Measurements from ENCODE around the gene FAM13A. TPM values are rescaled to one million over a fixed set of nuclear protein-coding genes. Genes with fewer than 3 reads are reported as not detected.

FAM13A gene
- total and polyA plus RNA-seq, 2 of the 13 experiments (the other 11 are each of a cell fraction or from before 2014, with no cell fraction given) = 1.2 to 36.2 TPM

- DNase-seq (ENCODE audit: low spot score) (no peak), ATAC-seq (peak; percentile 9; the same call in 1 of the 3 replicates), FAIRE-seq (no peak)
- intact Hi-C loops (cut with micrococcal nuclease; ENCODE audit: unreplicated experiment) (no loop called here), in situ Hi-C loops (cut with HindIII; ENCODE audit: extremely low pct_ligation_motif_present, low pct_unique_long_range_greater_than_20kb) (no loop called here)
- peaks cover 3% of the 10 kb centered on the region for H3K9me3 ChIP-seq (ENCODE audit: low read length)
- H3K9ac ChIP-seq (ENCODE audit: insufficient read depth, low read depth, low read length) = no peak overlapping the region
- peaks cover 1 to 11% of the 10 kb centered on the region in 2 experiments; a peak in 4 of 5 replicates for H3K36me3 ChIP-seq (replicated peaks in 1 of 2; ENCODE audit: control insufficient read depth in 1 of 2, insufficient read depth in 2 of 2, low read length in 2 of 2)
- BruUV-seq (replicated peaks) = no TSS peak
- no peaks in the 10 kb centered on the region for H3K79me2 ChIP-seq (ENCODE audit: insufficient read depth, low read length)
- no peaks in the 10 kb centered on the region for H3K27me3 ChIP-seq (ENCODE audit: control insufficient read depth in 1 of 2, insufficient read depth in 2 of 2, low read length in 2 of 2)
- 92% methylated on average over 1 of the region's 2 CpGs for WGBS (ENCODE audit: low lambda C conversion rate)
- no peaks in the 10 kb centered on the region for H4K20me1 ChIP-seq (ENCODE audit: insufficient read depth, low read length)
- H3K4me1 ChIP-seq (ENCODE audit: insufficient read depth, low read length) = no peaks in the 10 kb centered on the region
- no peak overlapping the region for H2AFZ ChIP-seq (ENCODE audit: low read length)
- H3K4me3 ChIP-seq (replicated peaks in 1 of 3; ENCODE audit: insufficient read depth in 1 of 3, low read depth in 2 of 3, low read length in 3 of 3) = no peak overlapping the region
- no peak overlapping the region for H3K27ac ChIP-seq (ENCODE audit: extremely low read length, insufficient read depth, low read length)
- H3K4me2 ChIP-seq (ENCODE audit: low read depth, low read length) = no peak overlapping the region
- ChIA-PET POLR2A (no interaction called here), CTCF (ENCODE audit: low intra/inter-chr PET ratio, low total read pairs) (no interaction called here)
- no peak for TF ChIP-seq ZNF512B (CRISPR knock-in tag; IDR thresholded peaks at IDR 0.05; ENCODE audit: borderline replicate concordance)
- peak in 1 of 2 experiments; percentile 41; a peak in 1 of 4 replicates for TF ChIP-seq POLR2A (IDR thresholded peaks at IDR 0.05; ENCODE audit: insufficient read depth in 1 of 2, low read depth in 2 of 2, low read length in 2 of 2)
- TF ChIP-seq, protein P1, sequence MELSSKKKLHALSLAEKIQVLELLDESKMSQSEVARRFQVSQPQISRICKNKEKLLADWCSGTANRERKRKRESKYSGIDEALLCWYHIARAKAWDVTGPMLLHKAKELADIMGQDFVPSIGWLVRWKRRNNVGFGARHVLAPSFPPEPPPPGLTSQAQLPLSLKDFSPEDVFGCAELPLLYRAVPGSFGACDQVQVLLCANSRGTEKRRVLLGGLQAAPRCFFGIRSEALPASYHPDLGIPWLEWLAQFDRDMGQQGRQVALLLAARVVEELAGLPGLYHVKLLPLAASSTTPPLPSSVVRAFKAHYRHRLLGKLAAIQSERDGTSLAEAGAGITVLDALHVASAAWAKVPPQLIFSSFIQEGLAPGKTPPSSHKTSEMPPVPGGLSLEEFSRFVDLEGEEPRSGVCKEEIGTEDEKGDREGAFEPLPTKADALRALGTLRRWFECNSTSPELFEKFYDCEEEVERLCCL (CRISPR knock-in tag; IDR thresholded peaks at IDR 0.05; ENCODE audit: borderline replicate concordance) = no peak
- TF ChIP-seq ZNF331 (CRISPR knock-in tag; IDR thresholded peaks at IDR 0.05) = no peak
- no peak for TF ChIP-seq ETV5 (CRISPR knock-in tag; IDR thresholded peaks at IDR 0.05; ENCODE audit: borderline replicate concordance)
- TF ChIP-seq, protein P2, sequence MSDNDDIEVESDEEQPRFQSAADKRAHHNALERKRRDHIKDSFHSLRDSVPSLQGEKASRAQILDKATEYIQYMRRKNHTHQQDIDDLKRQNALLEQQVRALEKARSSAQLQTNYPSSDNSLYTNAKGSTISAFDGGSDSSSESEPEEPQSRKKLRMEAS (IDR thresholded peaks at IDR 0.05) = no peak
- TF ChIP-seq, protein P3, sequence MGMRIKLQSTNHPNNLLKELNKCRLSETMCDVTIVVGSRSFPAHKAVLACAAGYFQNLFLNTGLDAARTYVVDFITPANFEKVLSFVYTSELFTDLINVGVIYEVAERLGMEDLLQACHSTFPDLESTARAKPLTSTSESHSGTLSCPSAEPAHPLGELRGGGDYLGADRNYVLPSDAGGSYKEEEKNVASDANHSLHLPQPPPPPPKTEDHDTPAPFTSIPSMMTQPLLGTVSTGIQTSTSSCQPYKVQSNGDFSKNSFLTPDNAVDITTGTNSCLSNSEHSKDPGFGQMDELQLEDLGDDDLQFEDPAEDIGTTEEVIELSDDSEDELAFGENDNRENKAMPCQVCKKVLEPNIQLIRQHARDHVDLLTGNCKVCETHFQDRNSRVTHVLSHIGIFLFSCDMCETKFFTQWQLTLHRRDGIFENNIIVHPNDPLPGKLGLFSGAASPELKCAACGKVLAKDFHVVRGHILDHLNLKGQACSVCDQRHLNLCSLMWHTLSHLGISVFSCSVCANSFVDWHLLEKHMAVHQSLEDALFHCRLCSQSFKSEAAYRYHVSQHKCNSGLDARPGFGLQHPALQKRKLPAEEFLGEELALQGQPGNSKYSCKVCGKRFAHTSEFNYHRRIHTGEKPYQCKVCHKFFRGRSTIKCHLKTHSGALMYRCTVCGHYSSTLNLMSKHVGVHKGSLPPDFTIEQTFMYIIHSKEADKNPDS (CRISPR knock-in tag; IDR thresholded peaks at IDR 0.05) = no peak
- TF ChIP-seq PHF21A (CRISPR knock-in tag; IDR thresholded peaks at IDR 0.05) = no peak
- 0 out of 2 replicates have a peak, but pooled peaks have one; percentile 5 for TF ChIP-seq ZFP82 (CRISPR knock-in tag; IDR thresholded peaks at IDR 0.05; ENCODE audit: borderline replicate concordance)
- no peak for TF ChIP-seq FLYWCH1 (CRISPR knock-in tag; IDR thresholded peaks at IDR 0.05)
- TF ChIP-seq, protein P4, sequence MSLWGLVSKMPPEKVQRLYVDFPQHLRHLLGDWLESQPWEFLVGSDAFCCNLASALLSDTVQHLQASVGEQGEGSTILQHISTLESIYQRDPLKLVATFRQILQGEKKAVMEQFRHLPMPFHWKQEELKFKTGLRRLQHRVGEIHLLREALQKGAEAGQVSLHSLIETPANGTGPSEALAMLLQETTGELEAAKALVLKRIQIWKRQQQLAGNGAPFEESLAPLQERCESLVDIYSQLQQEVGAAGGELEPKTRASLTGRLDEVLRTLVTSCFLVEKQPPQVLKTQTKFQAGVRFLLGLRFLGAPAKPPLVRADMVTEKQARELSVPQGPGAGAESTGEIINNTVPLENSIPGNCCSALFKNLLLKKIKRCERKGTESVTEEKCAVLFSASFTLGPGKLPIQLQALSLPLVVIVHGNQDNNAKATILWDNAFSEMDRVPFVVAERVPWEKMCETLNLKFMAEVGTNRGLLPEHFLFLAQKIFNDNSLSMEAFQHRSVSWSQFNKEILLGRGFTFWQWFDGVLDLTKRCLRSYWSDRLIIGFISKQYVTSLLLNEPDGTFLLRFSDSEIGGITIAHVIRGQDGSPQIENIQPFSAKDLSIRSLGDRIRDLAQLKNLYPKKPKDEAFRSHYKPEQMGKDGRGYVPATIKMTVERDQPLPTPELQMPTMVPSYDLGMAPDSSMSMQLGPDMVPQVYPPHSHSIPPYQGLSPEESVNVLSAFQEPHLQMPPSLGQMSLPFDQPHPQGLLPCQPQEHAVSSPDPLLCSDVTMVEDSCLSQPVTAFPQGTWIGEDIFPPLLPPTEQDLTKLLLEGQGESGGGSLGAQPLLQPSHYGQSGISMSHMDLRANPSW (CRISPR knock-in tag; IDR thresholded peaks at IDR 0.05; ENCODE audit: borderline replicate concordance) = no peak
- no peak for TF ChIP-seq CSRNP2 (CRISPR knock-in tag; conservative IDR thresholded peaks at IDR 0.05; ENCODE audit: low read depth)
These were observed 334.2 kb downstream of the FAM13A start for GRCh38 chr4:88722828-88723227.
